Memory B cell (primary cell): ENCODE measurements around the gene GPX3.

Experiments
- ATAC-seq: fragments of 150-1000 bp; cut with Tn5 transposase; 2 replicates; pipeline ENCODE4 v1.10.0; 2021; ENCODE audit warnings: low read depth, mild to moderate bottlenecking, moderate library complexity
- DNase-seq, 2 donors: peaks; one replicate each; pipeline ENCODE4 v3.0.0; 2022; ENCODE audit warnings: low spot score in 2 of 2
- H3K27ac Mint-ChIP-seq: one replicate; pipeline ENCODE4 v1.8.0; 2022; ENCODE audit warnings: mild to moderate bottlenecking, moderate library complexity, mixed read lengths
- H3K27me3 Mint-ChIP-seq: one replicate; pipeline ENCODE4 v1.8.0; 2022; ENCODE audit warnings: mixed read lengths
- H3K36me3 Mint-ChIP-seq: one replicate; pipeline ENCODE4 v1.8.0; 2022; ENCODE audit warnings: mild to moderate bottlenecking, mixed read lengths
- H3K4me1 Mint-ChIP-seq: one replicate; pipeline ENCODE4 v1.8.0; 2022; ENCODE audit warnings: mixed read lengths
- H3K4me3 Mint-ChIP-seq: one replicate; pipeline ENCODE4 v1.8.0; 2022; ENCODE audit warnings: mild to moderate bottlenecking, moderate library complexity, mixed read lengths
- H3K9me3 Mint-ChIP-seq: one replicate; pipeline ENCODE4 v1.8.0; 2022; ENCODE audit warnings: mixed read lengths

The GPX3 gene

GRCh38 chr5:151021746-151022145 is 1.4 kb downstream of the GPX3 start:
- Mint-ChIP-seq H3K9me3 (no peaks in the 10 kb centered on the region), H3K36me3 (peaks cover 9% of the 10 kb centered on the region), H3K27ac (no peak overlapping the region), H3K4me1 (peaks cover 11% of the 10 kb centered on the region), H3K27me3 (no peaks in the 10 kb centered on the region), H3K4me3 (no peak overlapping the region)
- ATAC-seq (no peak), DNase-seq (no peak)

- ATAC-seq (no peak), DNase-seq (no peak)
- Mint-ChIP-seq H3K4me3 (no peak overlapping the region), H3K4me1 (peaks cover 11% of the 10 kb centered on the region), H3K27me3 (no peaks in the 10 kb centered on the region), H3K9me3 (no peaks in the 10 kb centered on the region), H3K36me3 (peaks cover 12% of the 10 kb centered on the region), H3K27ac (no peak overlapping the region)
These were observed 2.2 kb downstream of the GPX3 start for GRCh38 chr5:151022511-151023018.

- no peak for ATAC-seq
These were observed 2.7 kb downstream of the GPX3 start for GRCh38 chr5:151023047-151023615.

GRCh38 chr5:151023651-151024050 is 3.3 kb downstream of the GPX3 start:
- H3K36me3 Mint-ChIP-seq = peaks cover 19% of the 10 kb centered on the region
- no peaks in the 10 kb centered on the region for H3K27me3 Mint-ChIP-seq
- peak overlapping the region; percentile 48 for H3K27ac Mint-ChIP-seq
- DNase-seq (no peak), ATAC-seq (no peak)
- no peaks in the 10 kb centered on the region for H3K9me3 Mint-ChIP-seq
- peaks cover 11% of the 10 kb centered on the region for H3K4me1 Mint-ChIP-seq
- no peak overlapping the region for H3K4me3 Mint-ChIP-seq

More at GRCh38 chr5:151023047-151023615, 2.7 kb downstream of the GPX3 start:
- Mint-ChIP-seq H3K9me3 (no peaks in the 10 kb centered on the region), H3K27me3 (no peaks in the 10 kb centered on the region), H3K4me1 (peaks cover 11% of the 10 kb centered on the region), H3K4me3 (no peak overlapping the region), H3K36me3 (peaks cover 14% of the 10 kb centered on the region), H3K27ac (no peak overlapping the region)
- no peak for DNase-seq

- DNase-seq = no peak
These were observed 4.3 kb downstream of the GPX3 start for GRCh38 chr5:151024440-151025249.

GRCh38 chr5:151025250-151025606 is 4.8 kb downstream of the GPX3 start:
- DNase-seq (no peak), ATAC-seq (no peak)
- Mint-ChIP-seq H3K36me3 (peaks cover 26% of the 10 kb centered on the region), H3K27me3 (no peaks in the 10 kb centered on the region), H3K9me3 (no peaks in the 10 kb centered on the region), H3K4me1 (peaks cover 11% of the 10 kb centered on the region), H3K4me3 (no peak overlapping the region), H3K27ac (no peak overlapping the region)

More at GRCh38 chr5:151024440-151025249, 4.3 kb downstream of the GPX3 start:
- peak overlapping the region; percentile 48 for H3K27ac Mint-ChIP-seq
- no peak for ATAC-seq
- H3K27me3 Mint-ChIP-seq = no peaks in the 10 kb centered on the region
- H3K36me3 Mint-ChIP-seq = peaks cover 22% of the 10 kb centered on the region
- no peak overlapping the region for H3K4me3 Mint-ChIP-seq
- no peaks in the 10 kb centered on the region for H3K9me3 Mint-ChIP-seq
- H3K4me1 Mint-ChIP-seq = peaks cover 11% of the 10 kb centered on the region

GRCh38 chr5:151026088-151026487 is 5.7 kb downstream of the GPX3 start:
- H3K27me3 Mint-ChIP-seq = no peaks in the 10 kb centered on the region
- no peaks in the 10 kb centered on the region for H3K9me3 Mint-ChIP-seq
- no peak for DNase-seq
- peaks cover 30% of the 10 kb centered on the region for H3K36me3 Mint-ChIP-seq
- ATAC-seq = no peak
- H3K4me1 Mint-ChIP-seq = peaks cover 7% of the 10 kb centered on the region
- H3K4me3 Mint-ChIP-seq = no peak overlapping the region
- peak overlapping the region; percentile 38 for H3K27ac Mint-ChIP-seq

- H3K4me1 Mint-ChIP-seq = peaks cover 7% of the 10 kb centered on the region
- DNase-seq = no peak
These were observed 6.3 kb downstream of the GPX3 start for GRCh38 chr5:151026679-151027078.

GRCh38 chr5:151027961-151028479 is 7.6 kb downstream of the GPX3 start:
- H3K4me1 Mint-ChIP-seq = peaks cover 4% of the 10 kb centered on the region
- H3K36me3 Mint-ChIP-seq = peaks cover 47% of the 10 kb centered on the region
- no peak for DNase-seq
- no peaks in the 10 kb centered on the region for H3K9me3 Mint-ChIP-seq
- no peak overlapping the region for H3K27ac Mint-ChIP-seq
- no peak overlapping the region for H3K4me3 Mint-ChIP-seq
- no peaks in the 10 kb centered on the region for H3K27me3 Mint-ChIP-seq
- no peak for ATAC-seq

More at GRCh38 chr5:151026679-151027078, 6.3 kb downstream of the GPX3 start:
- Mint-ChIP-seq H3K27me3 (no peaks in the 10 kb centered on the region), H3K4me3 (no peak overlapping the region), H3K27ac (no peak overlapping the region), H3K36me3 (peaks cover 35% of the 10 kb centered on the region), H3K9me3 (no peaks in the 10 kb centered on the region)
- ATAC-seq = no peak

GRCh38 chr5:151028717-151029116 is 8.3 kb downstream of the GPX3 start:
- Mint-ChIP-seq H3K36me3 (peaks cover 48% of the 10 kb centered on the region), H3K4me3 (no peak overlapping the region), H3K27ac (no peak overlapping the region), H3K9me3 (no peaks in the 10 kb centered on the region), H3K27me3 (no peaks in the 10 kb centered on the region), H3K4me1 (peaks cover 4% of the 10 kb centered on the region)
- no peak for ATAC-seq
- DNase-seq = no peak

GRCh38 chr5:151029179-151030055 is 9.0 kb downstream of the GPX3 start:
- Mint-ChIP-seq H3K36me3 (peaks cover 55% of the 10 kb centered on the region), H3K27ac (no peak overlapping the region)
- no peak for ATAC-seq

GRCh38 chr5:151030056-151030336 is 9.6 kb downstream of the GPX3 start:
- Mint-ChIP-seq H3K27me3 (no peaks in the 10 kb centered on the region), H3K27ac (no peak overlapping the region), H3K36me3 (peaks cover 56% of the 10 kb centered on the region), H3K4me1 (no peaks in the 10 kb centered on the region), H3K4me3 (no peak overlapping the region), H3K9me3 (no peaks in the 10 kb centered on the region)
- ATAC-seq = no peak
- DNase-seq = no peak

More at GRCh38 chr5:151029179-151030055, 9.0 kb downstream of the GPX3 start:
- Mint-ChIP-seq H3K4me3 (no peak overlapping the region), H3K27me3 (no peaks in the 10 kb centered on the region), H3K4me1 (peaks cover 4% of the 10 kb centered on the region), H3K9me3 (no peaks in the 10 kb centered on the region)
- no peak for DNase-seq

- Mint-ChIP-seq H3K36me3 (peaks cover 59% of the 10 kb centered on the region), H3K27ac (no peak overlapping the region), H3K9me3 (no peaks in the 10 kb centered on the region), H3K4me3 (no peak overlapping the region), H3K4me1 (no peaks in the 10 kb centered on the region), H3K27me3 (no peaks in the 10 kb centered on the region)
- ATAC-seq (no peak), DNase-seq (no peak)
These were observed 10.0 kb downstream of the GPX3 start for GRCh38 chr5:151030379-151030778.

- no peaks in the 10 kb centered on the region for H3K27me3 Mint-ChIP-seq
- H3K4me3 Mint-ChIP-seq = no peak overlapping the region
- ATAC-seq (no peak), DNase-seq (no peak)
- H3K36me3 Mint-ChIP-seq = peaks cover 58% of the 10 kb centered on the region
- H3K27ac Mint-ChIP-seq = no peak overlapping the region
- H3K9me3 Mint-ChIP-seq = no peaks in the 10 kb centered on the region
- no peaks in the 10 kb centered on the region for H3K4me1 Mint-ChIP-seq
These were observed 11.2 kb downstream of the GPX3 start for GRCh38 chr5:151031554-151031953.
